Keratinocyte (primary cell): ENCODE data around the gene BARD1. TPM values are rescaled to one million over a fixed set of nuclear protein-coding genes. Genes with fewer than 3 reads are reported as not detected.

Experiments used
- DNase-seq: peaks from one replicate; pipeline ENCODE4 v3.0.0-alpha.2; 2011; ENCODE audit warnings: low read depth, missing footprints, low spot score
- FAIRE-seq: peaks from 2 replicates; lab custom pipeline; 2011; peaks lifted over from hg19 to GRCh38; lab: Jason Lieb, UNC
- H2AFZ ChIP-seq: 2 replicates; pipeline ENCODE4 v1.6.0; 2012; ENCODE audit warnings: low read length, control low read depth, inconsistent platforms; ENCODE audit not compliant: control insufficient read depth
- H3K27ac ChIP-seq: 2 replicates; pipeline ENCODE4 v1.5.1; 2011; ENCODE audit warnings: low read length; ENCODE audit not compliant: control insufficient read depth, insufficient read depth
- H3K27me3 ChIP-seq: 3 replicates; pipeline ENCODE4 v1.6.0; 2011; ENCODE audit warnings: low read length; ENCODE audit not compliant: control insufficient read depth, insufficient read depth; ENCODE audit errors: extremely low read depth
- H3K36me3 ChIP-seq, 2 experiments: 2 replicates in 1 of 2; 3 replicates in 1 of 2; pipeline ENCODE4 v1.5.1; 2011; ENCODE audit warnings: low read length in 2 of 2, mild to moderate bottlenecking in 1 of 2; ENCODE audit not compliant: control insufficient read depth in 2 of 2, insufficient read depth in 2 of 2; ENCODE audit errors: extremely low read depth in 1 of 2
- H3K4me1 ChIP-seq: 3 replicates; pipeline ENCODE4 v1.5.1; 2011; ENCODE audit warnings: low read length; ENCODE audit not compliant: control insufficient read depth, insufficient read depth; ENCODE audit errors: extremely low read depth
- H3K4me2 ChIP-seq: 3 replicates; pipeline ENCODE4 v1.6.0; 2011; ENCODE audit warnings: low read depth, low read length; ENCODE audit not compliant: control insufficient read depth, insufficient read depth; ENCODE audit errors: extremely low read depth
- H3K4me3 ChIP-seq, 3 experiments: fragments of 200-600 bp in 1 of 3; sonication (generic) in 1 of 3; 2 replicates in 2 of 3; 3 replicates in 1 of 3; pipeline ENCODE4 v1.5.1; 2011 to 2016; ENCODE audit warnings: low read length in 3 of 3, mild to moderate bottlenecking in 3 of 3, control low read depth in 2 of 3, inconsistent platforms in 1 of 3, low read depth in 1 of 3, mixed read lengths in 1 of 3, mixed run types in 1 of 3, moderate library complexity in 1 of 3; ENCODE audit not compliant: control insufficient read depth in 2 of 3, insufficient read depth in 2 of 3; ENCODE audit errors: extremely low read depth in 1 of 3
- H3K79me2 ChIP-seq: 2 replicates; pipeline ENCODE4 v1.6.0; 2012; ENCODE audit warnings: low read length; ENCODE audit not compliant: control insufficient read depth, insufficient read depth
- H3K9ac ChIP-seq: 3 replicates; pipeline ENCODE4 v1.6.0; 2011; ENCODE audit warnings: low read length; ENCODE audit not compliant: control insufficient read depth, insufficient read depth; ENCODE audit errors: extremely low read depth
- H3K9me1 ChIP-seq: 3 replicates; pipeline ENCODE4 v1.6.0; 2011; ENCODE audit warnings: low read length; ENCODE audit not compliant: control insufficient read depth, insufficient read depth; ENCODE audit errors: extremely low read depth
- H3K9me3 ChIP-seq: 2 replicates; pipeline ENCODE4 v1.5.1; 2012; ENCODE audit warnings: low read depth, low read length; ENCODE audit not compliant: control insufficient read depth
- H4K20me1 ChIP-seq: 3 replicates; pipeline ENCODE4 v1.6.0; 2011; ENCODE audit warnings: low read length; ENCODE audit not compliant: control insufficient read depth, insufficient read depth; ENCODE audit errors: extremely low read depth
- CTCF ChIP-seq, 3 experiments: IDR thresholded peaks in 1 of 3; conservative IDR thresholded peaks in 1 of 3; optimal IDR thresholded peaks in 1 of 3; 2 replicates in 2 of 3; 3 replicates in 1 of 3; pipeline versions ENCODE3 to v1.5.1; 2011; ENCODE audit warnings: low read length in 3 of 3, mild to moderate bottlenecking in 3 of 3, moderate library complexity in 2 of 3, control low read depth in 1 of 3, inconsistent platforms in 1 of 3; ENCODE audit not compliant: insufficient read depth in 2 of 3; ENCODE audit errors: extremely low read depth in 1 of 3
- EZH2 ChIP-seq: IDR thresholded peaks from one replicate; pipeline ENCODE4 v1.6.1; 2012; ENCODE audit warnings: inconsistent platforms, mild to moderate bottlenecking, low read length, moderate library complexity
- dilution Hi-C: fragments of 300-500 bp; cut with MboI; formaldehyde crosslinking; loops from one replicate; pipeline ENCODE4 v1.7.0; 2020; ENCODE audit warnings: low sequenced_read_pairs; ENCODE audit not compliant: extremely low pct_ligation_motif_present
- polyA plus RNA-seq, 5 experiments: library from polyadenylated mRNA; depleted of rRNA in 3 of 5; stranded (reverse) in 3 of 5; stranded (forward) in 1 of 5; unstranded in 1 of 5; fragments of >200 nt; gene quantifications; 1 replicate in 1 of 5; 2 replicates in 3 of 5; 3 replicates in 1 of 5; pipeline versions ENCODE4 v1.2.1 to v1.2.3, GENCODE V29; 2011 to 2012; ENCODE audit warnings: missing spikeins in 2 of 5, low read depth in 1 of 5, low replicate concordance in 1 of 5

Gene BARD1
- polyA plus RNA-seq, 1 donor (not counting 4 experiments of a cell fraction or from before 2014, with no cell fraction given): 4.6 TPM

DNA sequence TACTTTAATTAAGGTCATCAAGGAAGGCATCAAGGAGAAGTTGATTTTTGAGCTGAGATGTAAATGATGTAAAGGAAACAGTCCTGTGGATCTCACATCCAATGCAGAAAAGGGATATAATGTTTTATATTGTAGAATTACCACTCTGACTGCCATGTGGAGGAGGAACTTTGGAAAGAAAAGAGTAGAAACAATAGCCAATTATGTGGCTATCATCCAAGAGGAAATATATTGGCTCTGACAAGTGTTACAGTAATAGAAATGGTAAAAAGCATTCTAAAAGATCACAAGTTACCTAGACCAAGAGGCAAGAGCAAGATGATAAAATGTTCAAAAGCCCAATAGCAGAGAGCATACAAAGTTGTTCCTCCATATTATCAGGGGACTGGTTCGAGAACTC lies 26.8 kb downstream of the BARD1 start:
- Histone ChIP-seq H3K27ac (no peak overlapping the region), H3K27me3 (no peaks in the 10 kb centered on the region), H3K79me2 (peaks cover 2% of the 10 kb centered on the region), H3K9me3 (no peaks in the 10 kb centered on the region), H4K20me1 (no peaks in the 10 kb centered on the region), H3K9ac (no peak overlapping the region), H2AFZ (no peak overlapping the region), H3K4me3 (no peak overlapping the region), H3K4me2 (no peak overlapping the region), H3K36me3 (no peaks in the 10 kb centered on the region), H3K9me1 (no peaks in the 10 kb centered on the region), H3K4me1 (no peaks in the 10 kb centered on the region)
- DNase-seq: no peak
- FAIRE-seq: no peak
- TF ChIP-seq CTCF (optimal IDR thresholded peaks at IDR 0.05 in 1 of 3, IDR thresholded peaks at IDR 0.05 in 1 of 3, conservative IDR thresholded peaks at IDR 0.05 in 1 of 3; ENCODE audit: extremely low read depth in 1 of 3, insufficient read depth in 2 of 3, low read length in 3 of 3): no peak
- TF ChIP-seq EZH2: no peak
- dilution Hi-C loops: no loop called here

DNA sequence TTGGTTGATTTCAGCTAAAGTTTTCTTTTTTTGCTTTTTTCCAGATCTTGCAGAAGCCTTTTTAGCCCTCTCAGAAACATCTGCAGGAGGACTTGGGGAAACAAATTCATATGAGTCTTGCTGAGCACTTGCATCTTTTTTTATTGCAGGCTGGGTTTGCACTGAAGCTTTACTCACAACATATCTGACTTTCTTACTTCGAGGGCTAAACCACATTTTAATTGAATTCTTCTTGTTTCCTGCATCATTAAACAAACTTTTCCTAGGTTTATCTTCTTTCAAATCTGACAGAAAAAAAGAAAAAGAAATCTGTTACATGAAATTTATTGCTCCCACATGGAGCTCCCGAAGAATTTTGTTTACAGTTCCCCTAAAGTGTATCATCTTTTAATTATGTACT lies 28.3 kb downstream of the BARD1 start:
- Histone ChIP-seq H3K27me3 (no peaks in the 10 kb centered on the region), H3K9ac (no peak overlapping the region), H2AFZ (no peak overlapping the region), H3K4me1 (no peaks in the 10 kb centered on the region), H3K36me3 (peaks cover 0 to 7% of the 10 kb centered on the region in 2 experiments), H3K9me1 (no peaks in the 10 kb centered on the region), H3K4me2 (no peak overlapping the region), H3K4me3 (no peak overlapping the region), H3K79me2 (peaks cover 2% of the 10 kb centered on the region), H4K20me1 (no peaks in the 10 kb centered on the region), H3K9me3 (no peaks in the 10 kb centered on the region), H3K27ac (no peak overlapping the region)
- dilution Hi-C loops: no loop called here
- TF ChIP-seq CTCF (optimal IDR thresholded peaks at IDR 0.05 in 1 of 3, IDR thresholded peaks at IDR 0.05 in 1 of 3, conservative IDR thresholded peaks at IDR 0.05 in 1 of 3; ENCODE audit: extremely low read depth in 1 of 3, insufficient read depth in 2 of 3, low read length in 3 of 3): no peak
- no peak for TF ChIP-seq EZH2
- FAIRE-seq (no peak), DNase-seq (no peak)
